WTC11 (cell line): ENCODE data around the gene R3HCC1L. TPM values are rescaled to one million over a fixed set of nuclear protein-coding genes. Genes with fewer than 3 reads are reported as not detected.

Experiments
- ATAC-seq: fragments of 200-7000 bp; cut with Tn5 transposase; 2 replicates; pipeline ENCODE4 v1.10.0; 2021; ENCODE audit warnings: mild to moderate bottlenecking, moderate library complexity
- CTCF ChIA-PET: fragments of 300-600 bp; sonication (Branson Sonifier 250); formaldehyde crosslinking; loops from one replicate; lab custom pipeline; 2021; ENCODE audit warnings: antibody characterized with exemption; lab: Charles Lee
- POLR2A ChIA-PET: fragments of 350-600 bp; sonication (Branson Sonifier 250); formaldehyde crosslinking; loops from one replicate; lab custom pipeline; 2021; ENCODE audit warnings: antibody characterized with exemption; lab: Charles Lee
- DNase-seq: peaks from one replicate; pipeline ENCODE4 v3.0.0; 2021; ENCODE audit warnings: low spot score
- H3K27ac Mint-ChIP-seq: 2 replicates; pipeline ENCODE4 v1.8.0; 2021; ENCODE audit warnings: mixed read lengths
- H3K27me3 Mint-ChIP-seq: 2 replicates; pipeline ENCODE4 v1.8.0; 2021; ENCODE audit warnings: low read depth, mild to moderate bottlenecking, moderate library complexity, mixed read lengths
- H3K36me3 Mint-ChIP-seq: 2 replicates; pipeline ENCODE4 v1.8.0; 2021; ENCODE audit warnings: mixed read lengths
- H3K4me1 Mint-ChIP-seq: 2 replicates; pipeline ENCODE4 v1.8.0; 2022; ENCODE audit warnings: mixed read lengths
- H3K4me3 Mint-ChIP-seq: 2 replicates; pipeline ENCODE4 v1.8.0; 2021; ENCODE audit warnings: mild to moderate bottlenecking, moderate library complexity, mixed read lengths
- H3K9me3 Mint-ChIP-seq: 2 replicates; pipeline ENCODE4 v1.8.0; 2021; ENCODE audit warnings: mixed read lengths
- ATF2 ChIP-seq: sonication (generic); formaldehyde crosslinking; IDR thresholded peaks from 2 replicates; pipeline ENCODE4 v1.8.1; 2022; ENCODE audit warnings: low read depth, missing genetic modification reagents, borderline replicate concordance
- CREM ChIP-seq: sonication (generic); formaldehyde crosslinking; IDR thresholded peaks from 2 replicates; pipeline ENCODE4 v1.8.1; 2022; ENCODE audit warnings: mild to moderate bottlenecking, missing genetic modification reagents, moderate library complexity
- CTCF ChIP-seq: fragments of 200-600 bp; IDR thresholded peaks from 2 replicates; pipeline ENCODE4 v1.8.0; 2022; ENCODE audit warnings: antibody characterized with exemption
- FOXP1 ChIP-seq: sonication (generic); formaldehyde crosslinking; IDR thresholded peaks from 2 replicates; pipeline ENCODE4 v1.8.0; 2022; ENCODE audit warnings: missing genetic modification reagents, mild to moderate bottlenecking, moderate library complexity, borderline replicate concordance
- FOXP4 ChIP-seq: sonication (generic); formaldehyde crosslinking; IDR thresholded peaks from 2 replicates; pipeline ENCODE4 v1.8.0; 2022; ENCODE audit warnings: mild to moderate bottlenecking, missing genetic modification reagents
- HMGA2 ChIP-seq: fragments of 250-450 bp; sonication (Bioruptor Pico); IDR thresholded peaks from 2 replicates; pipeline ENCODE4 v1.4.0; 2021; ENCODE audit warnings: mild to moderate bottlenecking, moderate library complexity
- IRF1 ChIP-seq: sonication (generic); formaldehyde crosslinking; IDR thresholded peaks from 2 replicates; pipeline ENCODE4 v1.8.0; 2023; ENCODE audit warnings: missing genetic modification reagents
- NR1H2 ChIP-seq: sonication (generic); formaldehyde crosslinking; IDR thresholded peaks from 2 replicates; pipeline ENCODE4 v1.9.0; 2021; ENCODE audit warnings: mild to moderate bottlenecking, moderate library complexity, missing genetic modification reagents
- SMAD3 ChIP-seq: sonication (generic); formaldehyde crosslinking; IDR thresholded peaks from 2 replicates; pipeline ENCODE4 v1.8.0; 2022; ENCODE audit warnings: missing genetic modification reagents, mild to moderate bottlenecking, borderline replicate concordance
- SMAD4 ChIP-seq: sonication (generic); formaldehyde crosslinking; IDR thresholded peaks from 2 replicates; pipeline ENCODE4 v1.8.0; 2022; ENCODE audit warnings: mild to moderate bottlenecking, missing genetic modification reagents
- SOX15 ChIP-seq: fragments of 250-450 bp; sonication (Bioruptor Pico); IDR thresholded peaks from 2 replicates; pipeline ENCODE4 v1.9.0; 2021; ENCODE audit warnings: mild to moderate bottlenecking
- TP53 ChIP-seq: sonication (generic); formaldehyde crosslinking; IDR thresholded peaks from 2 replicates; pipeline ENCODE4 v1.8.1; 2023; ENCODE audit warnings: mild to moderate bottlenecking, missing genetic modification reagents
- USF2 ChIP-seq: sonication (generic); formaldehyde crosslinking; IDR thresholded peaks from 2 replicates; pipeline ENCODE4 v1.8.1; 2023; ENCODE audit warnings: mild to moderate bottlenecking, missing genetic modification reagents, moderate library complexity
- ZNF416 ChIP-seq: fragments of 250-450 bp; sonication (Bioruptor Pico); IDR thresholded peaks from 2 replicates; pipeline ENCODE4 v1.9.0; 2021; ENCODE audit warnings: mild to moderate bottlenecking, inconsistent platforms
- total RNA-seq: library from RNA; stranded (reverse); gene quantifications from 3 replicates; pipeline ENCODE4 v1.2.3, GENCODE V29; 2021
- TF ChIP-seq, protein P1 (sequence below): sonication (generic); formaldehyde crosslinking; IDR thresholded peaks from 2 replicates; pipeline ENCODE4 v1.8.0; 2022; ENCODE audit warnings: mild to moderate bottlenecking, missing genetic modification reagents
- TF ChIP-seq, protein P2 (sequence below): fragments of 250-450 bp; sonication (Bioruptor Pico); IDR thresholded peaks from 2 replicates; pipeline ENCODE4 v1.9.0; 2021; ENCODE audit warnings: mild to moderate bottlenecking
- TF ChIP-seq, protein P3 (sequence below): sonication (generic); formaldehyde crosslinking; IDR thresholded peaks from 2 replicates; pipeline ENCODE4 v1.8.0; 2022; ENCODE audit warnings: mild to moderate bottlenecking, missing genetic modification reagents
- TF ChIP-seq, protein P4 (sequence below): sonication (generic); formaldehyde crosslinking; IDR thresholded peaks from 2 replicates; pipeline ENCODE4 v1.8.1; 2022; ENCODE audit warnings: missing genetic modification reagents, borderline replicate concordance

R3HCC1L gene
- total RNA-seq, 1 experiment from 2014 or later = 14.7 TPM

DNA sequence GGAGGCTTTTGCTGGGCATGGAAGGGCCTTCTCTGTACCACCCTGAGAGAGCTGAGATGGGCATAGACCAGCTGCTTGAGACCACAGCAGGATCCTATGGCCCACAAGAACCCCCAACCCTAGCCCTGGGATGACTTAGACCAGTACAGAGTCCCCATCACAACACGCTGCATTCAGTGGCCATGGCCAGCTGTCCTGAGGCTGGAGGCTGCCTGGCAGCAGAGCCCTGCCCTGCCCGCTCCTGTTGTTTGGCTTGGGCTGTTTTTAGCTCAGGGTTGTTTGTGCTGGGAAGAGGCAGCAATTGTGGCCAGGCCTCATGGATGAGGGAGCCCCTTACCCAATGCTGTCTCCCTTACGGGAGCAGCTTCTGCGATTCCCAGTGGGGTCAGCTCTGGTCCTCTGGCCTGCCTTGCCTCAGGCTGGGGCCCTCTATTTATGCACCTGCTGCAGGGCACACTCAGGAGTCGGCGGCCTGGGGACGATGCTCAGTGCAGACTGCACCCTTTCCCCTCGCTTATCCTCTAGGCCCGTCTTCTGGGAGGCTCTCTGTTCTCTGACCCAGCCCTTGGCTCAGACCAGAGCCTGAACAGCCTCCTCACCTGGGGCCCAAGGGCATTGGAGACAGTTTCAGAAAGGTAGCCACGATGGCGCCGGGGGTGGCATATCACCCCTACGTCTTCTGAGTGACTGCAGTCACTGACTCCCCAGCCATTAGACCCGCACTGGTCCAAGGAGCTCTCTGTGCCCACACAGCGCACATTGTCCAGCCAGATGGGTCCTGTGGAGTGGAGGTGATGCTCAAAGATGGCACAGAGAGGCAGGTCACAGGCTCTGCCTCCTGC is 127.2 kb downstream of the R3HCC1L start (continued):
- TF ChIP-seq, protein P1, sequence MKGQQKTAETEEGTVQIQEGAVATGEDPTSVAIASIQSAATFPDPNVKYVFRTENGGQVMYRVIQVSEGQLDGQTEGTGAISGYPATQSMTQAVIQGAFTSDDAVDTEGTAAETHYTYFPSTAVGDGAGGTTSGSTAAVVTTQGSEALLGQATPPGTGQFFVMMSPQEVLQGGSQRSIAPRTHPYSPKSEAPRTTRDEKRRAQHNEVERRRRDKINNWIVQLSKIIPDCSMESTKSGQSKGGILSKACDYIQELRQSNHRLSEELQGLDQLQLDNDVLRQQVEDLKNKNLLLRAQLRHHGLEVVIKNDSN (CRISPR knock-in tag) = no peak
- TF ChIP-seq TP53 (no peak), CREM (CRISPR knock-in tag) (no peak)
- TF ChIP-seq, protein P2, sequence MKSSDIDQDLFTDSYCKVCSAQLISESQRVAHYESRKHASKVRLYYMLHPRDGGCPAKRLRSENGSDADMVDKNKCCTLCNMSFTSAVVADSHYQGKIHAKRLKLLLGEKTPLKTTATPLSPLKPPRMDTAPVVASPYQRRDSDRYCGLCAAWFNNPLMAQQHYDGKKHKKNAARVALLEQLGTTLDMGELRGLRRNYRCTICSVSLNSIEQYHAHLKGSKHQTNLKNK (CRISPR knock-in tag) = no peak
- TF ChIP-seq, protein P3, sequence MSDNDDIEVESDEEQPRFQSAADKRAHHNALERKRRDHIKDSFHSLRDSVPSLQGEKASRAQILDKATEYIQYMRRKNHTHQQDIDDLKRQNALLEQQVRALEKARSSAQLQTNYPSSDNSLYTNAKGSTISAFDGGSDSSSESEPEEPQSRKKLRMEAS (CRISPR knock-in tag) = no peak

DNA sequence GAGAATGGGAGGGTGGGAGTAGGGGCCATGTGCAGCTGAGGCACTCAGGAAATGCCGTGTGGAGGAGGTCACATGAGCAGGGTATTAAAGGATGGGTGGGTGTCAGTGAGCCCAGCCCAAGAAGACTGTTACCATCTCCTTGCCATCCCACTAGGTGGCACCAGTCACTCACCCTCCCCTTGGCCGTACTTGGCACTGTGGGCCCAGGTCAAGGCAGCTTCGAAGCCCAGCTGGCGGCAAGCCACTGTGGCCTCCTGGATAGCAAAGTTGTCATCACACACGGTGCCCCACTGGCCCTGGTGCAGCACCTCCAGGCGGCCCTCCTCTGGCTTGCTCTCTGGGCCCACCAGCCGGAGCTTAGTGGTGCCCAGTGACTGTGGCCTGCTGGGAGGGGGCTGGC is 128.1 kb downstream of the R3HCC1L start:
- ATAC-seq = peak; percentile 87
- Mint-ChIP-seq H3K27me3 (peaks cover 5% of the 10 kb centered on the region), H3K36me3 (no peaks in the 10 kb centered on the region), H3K4me3 (no peak overlapping the region), H3K27ac (no peak overlapping the region), H3K9me3 (no peaks in the 10 kb centered on the region), H3K4me1 (peaks cover 5% of the 10 kb centered on the region)
- CTCF ChIA-PET = interaction anchor here (0.6 to 13.7 kb wide), 15 partner anchors 9 to 226 kb away, joined by 3 to 204 read pairs (median 4); no protein-coding TSS in a partner anchor
- DNase-seq = peak; percentile 66
- POLR2A ChIA-PET = interaction anchor here (1.1 kb wide), 1 partner anchor 47 kb away, joined by 3 read pairs; no protein-coding TSS in a partner anchor
- TF ChIP-seq SMAD3 (CRISPR knock-in tag) (no peak), USF2 (CRISPR knock-in tag) (peak; percentile 78), CTCF (peak; percentile 25; the same call in 1 of the 2 replicates), FOXP1 (CRISPR knock-in tag) (no peak), ATF2 (no peak), ZNF416 (CRISPR knock-in tag) (no peak), IRF1 (CRISPR knock-in tag) (no peak), SMAD4 (CRISPR knock-in tag) (no peak), HMGA2 (CRISPR knock-in tag) (no peak), NR1H2 (CRISPR knock-in tag) (no peak), FOXP4 (no peak), SOX15 (CRISPR knock-in tag) (no peak)
- TF ChIP-seq, protein P1 (CRISPR knock-in tag) = peak; percentile 62; the same call in 1 of the 2 replicates
- TF ChIP-seq, protein P4, sequence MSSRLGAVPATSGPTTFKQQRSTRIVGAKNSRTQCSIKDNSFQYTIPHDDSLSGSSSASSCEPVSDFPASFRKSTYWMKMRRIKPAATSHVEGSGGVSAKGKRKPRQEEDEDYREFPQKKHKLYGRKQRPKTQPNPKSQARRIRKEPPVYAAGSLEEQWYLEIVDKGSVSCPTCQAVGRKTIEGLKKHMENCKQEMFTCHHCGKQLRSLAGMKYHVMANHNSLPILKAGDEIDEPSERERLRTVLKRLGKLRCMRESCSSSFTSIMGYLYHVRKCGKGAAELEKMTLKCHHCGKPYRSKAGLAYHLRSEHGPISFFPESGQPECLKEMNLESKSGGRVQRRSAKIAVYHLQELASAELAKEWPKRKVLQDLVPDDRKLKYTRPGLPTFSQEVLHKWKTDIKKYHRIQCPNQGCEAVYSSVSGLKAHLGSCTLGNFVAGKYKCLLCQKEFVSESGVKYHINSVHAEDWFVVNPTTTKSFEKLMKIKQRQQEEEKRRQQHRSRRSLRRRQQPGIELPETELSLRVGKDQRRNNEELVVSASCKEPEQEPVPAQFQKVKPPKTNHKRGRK (CRISPR knock-in tag) = no peak
- TF ChIP-seq, protein P3 (CRISPR knock-in tag) = 0 out of 2 replicates have a peak, but pooled peaks have one; percentile 47
